Measurements from ENCODE around the gene ODAD4.

DNA sequence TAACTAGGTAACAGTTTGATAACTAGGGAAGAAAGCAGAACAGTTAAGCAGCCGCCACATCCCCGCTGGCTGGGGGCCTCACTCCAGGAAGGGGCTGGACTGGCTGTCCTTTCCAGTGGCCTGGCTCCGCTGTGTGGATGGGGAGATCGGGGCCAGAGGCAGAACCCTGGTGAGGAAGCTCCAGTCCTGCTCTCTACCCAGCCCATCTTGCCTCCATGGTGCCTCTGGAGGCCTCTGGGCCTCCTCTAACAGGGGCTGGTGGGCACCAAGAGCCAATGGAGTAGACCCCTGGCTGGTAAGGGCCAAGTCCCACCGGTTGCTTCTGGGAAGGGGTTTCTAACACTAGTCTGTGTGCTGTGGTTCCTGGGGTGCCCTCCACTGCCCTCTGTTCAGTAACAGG lies 44.2 kb downstream of the ODAD4 start:
- TF ChIP-seq, protein P1, sequence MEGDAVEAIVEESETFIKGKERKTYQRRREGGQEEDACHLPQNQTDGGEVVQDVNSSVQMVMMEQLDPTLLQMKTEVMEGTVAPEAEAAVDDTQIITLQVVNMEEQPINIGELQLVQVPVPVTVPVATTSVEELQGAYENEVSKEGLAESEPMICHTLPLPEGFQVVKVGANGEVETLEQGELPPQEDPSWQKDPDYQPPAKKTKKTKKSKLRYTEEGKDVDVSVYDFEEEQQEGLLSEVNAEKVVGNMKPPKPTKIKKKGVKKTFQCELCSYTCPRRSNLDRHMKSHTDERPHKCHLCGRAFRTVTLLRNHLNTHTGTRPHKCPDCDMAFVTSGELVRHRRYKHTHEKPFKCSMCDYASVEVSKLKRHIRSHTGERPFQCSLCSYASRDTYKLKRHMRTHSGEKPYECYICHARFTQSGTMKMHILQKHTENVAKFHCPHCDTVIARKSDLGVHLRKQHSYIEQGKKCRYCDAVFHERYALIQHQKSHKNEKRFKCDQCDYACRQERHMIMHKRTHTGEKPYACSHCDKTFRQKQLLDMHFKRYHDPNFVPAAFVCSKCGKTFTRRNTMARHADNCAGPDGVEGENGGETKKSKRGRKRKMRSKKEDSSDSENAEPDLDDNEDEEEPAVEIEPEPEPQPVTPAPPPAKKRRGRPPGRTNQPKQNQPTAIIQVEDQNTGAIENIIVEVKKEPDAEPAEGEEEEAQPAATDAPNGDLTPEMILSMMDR (IDR thresholded peaks at IDR 0.05; ENCODE audit: poor library complexity): no peak
- TF ChIP-seq EZH2phosphoT487 (IDR thresholded peaks at IDR 0.05; ENCODE audit: low read depth, severe bottlenecking, unreplicated experiment) (no peak), EZH2 (IDR thresholded peaks at IDR 0.05; ENCODE audit: borderline replicate concordance) (no peak)
